Suprapubic skin (tissue), 4 donors: ENCODE results near the gene SPTB. TPM values are rescaled to one million over a fixed set of nuclear protein-coding genes. Genes with fewer than 3 reads are reported as not detected.
A peak's percentile ranks its signal among the peaks of the same experiment; 100 is the strongest.

ENCODE experiments used
- DNase-seq, 2 donors: peaks; one replicate each; pipeline ENCODE4 v3.0.0-alpha.2; 2019; ENCODE audit warnings: low spot score in 2 of 2
- H3K27ac ChIP-seq: fragments of 200-600 bp; sonication (generic); one replicate; pipeline ENCODE4 v1.5.1; 2019
- H3K27me3 ChIP-seq: fragments of 200-600 bp; sonication (generic); one replicate; pipeline ENCODE4 v1.5.1; 2019
- H3K36me3 ChIP-seq: fragments of 200-600 bp; sonication (generic); one replicate; pipeline ENCODE4 v1.5.1; 2019
- H3K4me1 ChIP-seq: fragments of 200-600 bp; sonication (generic); one replicate; pipeline ENCODE4 v1.5.1; 2019
- H3K4me3 ChIP-seq: fragments of 200-600 bp; sonication (generic); one replicate; pipeline ENCODE4 v1.5.1; 2019; ENCODE audit warnings: mild to moderate bottlenecking
- H3K9me3 ChIP-seq: fragments of 200-600 bp; sonication (generic); one replicate; pipeline ENCODE4 v1.5.1; 2019
- CTCF ChIP-seq, 2 donors: fragments of 200-600 bp in 1 of 2; fragments of 450-650 bp in 1 of 2; sonication (generic) in 1 of 2; IDR thresholded peaks; one replicate each; pipeline ENCODE4 v1.5.1; 2016 to 2019; ENCODE audit warnings: antibody characterized with exemption in 2 of 2, mild to moderate bottlenecking in 1 of 2, moderate library complexity in 1 of 2
- EP300 ChIP-seq: sonication (generic); formaldehyde crosslinking; IDR thresholded peaks from one replicate; pipeline ENCODE4 v1.6.1; 2017; ENCODE audit warnings: antibody characterized with exemption
- POLR2A ChIP-seq, 2 donors: fragments of 450-650 bp; IDR thresholded peaks; one replicate each; pipeline ENCODE4 v1.6.1; 2017; ENCODE audit warnings: antibody characterized with exemption in 2 of 2, mild to moderate bottlenecking in 2 of 2, moderate library complexity in 2 of 2
- POLR2AphosphoS5 ChIP-seq, 3 donors: sonication (generic); formaldehyde crosslinking; IDR thresholded peaks; one replicate each; pipeline ENCODE4 v1.6.1; 2017; ENCODE audit warnings: antibody characterized with exemption in 3 of 3
- WGBS: methylation state at CpG from one replicate; pipeline ENCODE4 v1.1.5; 2018; 5-methylcytosine and 5-hydroxymethylcytosine counted together
- total RNA-seq, 4 donors: library from RNA; depleted of rRNA; stranded (reverse); fragments of >200 nt; gene quantifications; one replicate each; pipeline ENCODE4 v1.1.0, GENCODE V29; 2016

SPTB gene
- total RNA-seq, 4 donors from 2014 or later = 0.44 to 2.4 (median 0.54) TPM

GRCh38 chr14:64844272-64844671 lies 35.4 kb downstream of the SPTB start:
- Histone ChIP-seq H3K36me3 (no peaks in the 10 kb centered on the region), H3K4me1 (no peaks in the 10 kb centered on the region), H3K4me3 (no peak overlapping the region), H3K9me3 (no peaks in the 10 kb centered on the region), H3K27me3 (peaks cover 32% of the 10 kb centered on the region), H3K27ac (no peak overlapping the region)
- no peak for DNase-seq
- TF ChIP-seq CTCF (IDR thresholded peaks at IDR 0.05) (no peak), EP300 (no peak), POLR2AphosphoS5 (IDR thresholded peaks at IDR 0.05) (no peak), POLR2A (IDR thresholded peaks at IDR 0.05) (no peak)
- WGBS = 77% methylated on average over 2 of the region's 2 CpGs

- no peak for TF ChIP-seq CTCF (IDR thresholded peaks at IDR 0.05)
- no peak for TF ChIP-seq POLR2AphosphoS5 (IDR thresholded peaks at IDR 0.05)
- no peak for TF ChIP-seq POLR2A (IDR thresholded peaks at IDR 0.05)
- TF ChIP-seq EP300 = no peak
- Histone ChIP-seq H3K27ac (no peak overlapping the region), H3K4me3 (no peak overlapping the region), H3K9me3 (no peaks in the 10 kb centered on the region), H3K27me3 (peaks cover 34% of the 10 kb centered on the region), H3K36me3 (no peaks in the 10 kb centered on the region), H3K4me1 (no peaks in the 10 kb centered on the region)
- 73% methylated on average over 6 of the region's 6 CpGs for WGBS
- DNase-seq = no peak
These were observed 36.2 kb downstream of the SPTB start for GRCh38 chr14:64843548-64843947.

- WGBS = 64% methylated on average over 18 of the region's 18 CpGs
- no peak for TF ChIP-seq CTCF (IDR thresholded peaks at IDR 0.05)
- TF ChIP-seq POLR2A (IDR thresholded peaks at IDR 0.05) = no peak
- TF ChIP-seq EP300 = no peak
- no peak for TF ChIP-seq POLR2AphosphoS5 (IDR thresholded peaks at IDR 0.05)
- Histone ChIP-seq H3K4me1 (no peaks in the 10 kb centered on the region), H3K27ac (no peak overlapping the region), H3K9me3 (no peaks in the 10 kb centered on the region), H3K4me3 (no peak overlapping the region), H3K36me3 (no peaks in the 10 kb centered on the region), H3K27me3 (peaks cover 35% of the 10 kb centered on the region)
- no peak for DNase-seq
These were observed 37.6 kb downstream of the SPTB start for GRCh38 chr14:64841772-64842750.

GRCh38 chr14:64841121-64841651 lies 38.5 kb downstream of the SPTB start:
- TF ChIP-seq POLR2AphosphoS5 (IDR thresholded peaks at IDR 0.05) (no peak), EP300 (no peak), POLR2A (IDR thresholded peaks at IDR 0.05) (no peak), CTCF (IDR thresholded peaks at IDR 0.05) (no peak)
- H3K27ac ChIP-seq = no peak overlapping the region
- peaks cover 28% of the 10 kb centered on the region for H3K27me3 ChIP-seq
- H3K4me1 ChIP-seq = no peaks in the 10 kb centered on the region
- DNase-seq = no peak
- H3K4me3 ChIP-seq = no peak overlapping the region
- WGBS = 41% methylated on average over 6 of the region's 6 CpGs
- no peaks in the 10 kb centered on the region for H3K9me3 ChIP-seq
- H3K36me3 ChIP-seq = no peaks in the 10 kb centered on the region

GRCh38 chr14:64838656-64839055 lies 41.1 kb downstream of the SPTB start:
- peaks cover 19% of the 10 kb centered on the region for H3K27me3 ChIP-seq
- TF ChIP-seq POLR2A (IDR thresholded peaks at IDR 0.05) (no peak), CTCF (IDR thresholded peaks at IDR 0.05) (no peak), POLR2AphosphoS5 (IDR thresholded peaks at IDR 0.05) (no peak), EP300 (no peak)
- no peak overlapping the region for H3K27ac ChIP-seq
- no peaks in the 10 kb centered on the region for H3K36me3 ChIP-seq
- no peak overlapping the region for H3K4me3 ChIP-seq
- WGBS = 77% methylated on average over 5 of the region's 5 CpGs
- no peaks in the 10 kb centered on the region for H3K4me1 ChIP-seq
- peak in 1 of 2 donors; percentile 23 for DNase-seq
- no peaks in the 10 kb centered on the region for H3K9me3 ChIP-seq
